RKO (cell line): ENCODE measurements around the gene CNBD2.
"Not testable (repeated sequence)": the region's sequence is repeated elsewhere in the genome, so short reads cannot be mapped to it uniquely, and the experiment has no call there.

Experiments used
- DNase-seq: peaks from one replicate; pipeline ENCODE4 v3.0.0-alpha.2; 2016; ENCODE audit warnings: low spot score

Gene CNBD2

DNA sequence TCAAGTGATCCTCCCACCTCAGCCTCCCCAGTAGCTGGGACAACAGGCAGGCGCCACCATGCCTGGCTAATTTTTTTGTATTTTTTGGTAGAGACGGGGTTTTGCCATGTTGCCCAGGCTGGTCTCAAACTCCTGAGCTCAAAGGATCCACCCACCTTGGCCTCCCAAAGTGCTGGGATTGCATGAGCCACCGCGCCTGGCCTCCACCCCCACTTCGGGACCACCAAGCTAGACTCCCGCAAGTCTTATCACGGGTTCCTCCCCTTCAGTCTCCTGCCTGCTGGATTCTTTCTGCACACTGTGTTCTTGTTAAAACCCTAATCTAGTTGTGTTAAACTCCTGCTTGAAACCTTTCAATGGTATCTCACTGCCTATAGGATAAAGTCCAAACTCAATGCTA is 57.7 kb downstream of the CNBD2 start:
- DNase-seq = not testable (repeated sequence)

DNA sequence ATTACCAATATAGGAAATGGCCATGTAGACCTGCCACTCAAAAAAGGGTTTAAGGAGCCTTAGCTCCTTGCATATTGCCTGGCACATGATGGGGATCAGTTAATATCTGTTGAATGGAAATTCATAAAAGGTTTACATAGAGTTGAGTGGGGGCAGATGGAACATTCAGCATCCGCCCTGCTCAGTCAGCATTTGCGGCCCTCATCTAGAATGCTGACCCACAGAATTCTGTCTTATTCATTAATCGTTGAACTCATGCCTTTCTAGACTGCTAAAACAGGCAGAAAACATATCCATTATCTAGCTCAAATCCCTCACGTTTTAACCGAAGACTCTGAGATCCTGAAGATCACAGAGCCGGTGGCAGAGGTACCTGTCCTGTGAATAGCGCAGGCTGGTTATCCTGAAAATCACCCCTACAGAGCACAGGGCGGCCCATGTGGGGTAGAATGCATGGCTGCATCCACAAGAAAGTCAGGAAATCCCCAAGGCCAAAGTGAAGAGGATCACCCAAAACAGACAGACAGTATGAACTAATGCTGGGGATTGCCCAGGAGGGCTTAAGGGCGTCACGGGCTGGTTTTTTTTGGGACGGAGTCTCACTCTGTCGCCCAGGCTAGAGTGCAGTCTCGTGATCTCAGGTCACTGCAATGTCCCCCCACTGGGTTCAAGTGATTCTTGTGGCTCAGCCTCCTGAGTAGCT is 59.9 kb downstream of the CNBD2 start:
- no peak for DNase-seq

DNA sequence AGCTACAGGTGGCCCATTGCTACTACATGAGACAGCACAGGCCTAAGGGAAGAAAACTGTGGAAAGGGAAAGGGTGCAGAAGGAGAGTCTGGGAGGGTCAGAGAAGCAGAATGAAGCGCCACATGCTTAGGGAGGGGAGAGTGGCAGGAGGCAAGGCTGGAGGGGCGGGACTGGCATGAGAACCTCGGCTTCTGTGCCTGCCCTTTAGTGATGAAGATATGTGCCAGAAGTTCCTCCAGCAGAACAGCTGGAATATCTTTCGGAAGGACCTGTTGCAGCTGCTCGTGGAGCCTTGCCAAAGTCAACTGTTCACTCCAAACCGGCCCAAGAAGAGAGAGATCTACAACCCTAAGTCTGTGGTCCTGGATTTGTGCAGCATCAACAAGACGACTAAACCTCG is 61.8 kb downstream of the CNBD2 start:
- DNase-seq = no peak

DNA sequence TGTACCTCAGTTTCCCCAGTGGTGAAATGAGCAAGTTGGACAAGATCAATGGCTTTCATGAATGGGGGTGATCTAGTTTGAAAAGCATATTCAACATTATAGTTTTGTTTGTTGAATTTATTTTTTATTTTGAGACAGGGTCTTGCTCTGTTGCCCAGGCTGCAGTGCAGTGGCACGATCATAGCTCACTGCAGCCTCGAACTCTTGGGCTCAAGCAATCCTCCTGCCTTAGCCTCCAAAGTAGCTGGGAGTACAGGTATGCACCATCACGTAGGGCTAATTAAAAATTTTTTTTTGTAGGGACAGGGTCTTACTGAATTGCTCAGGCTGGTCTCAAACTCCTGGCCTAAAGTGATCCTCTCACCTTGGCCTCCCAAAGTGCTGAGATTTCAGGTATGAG is 63.4 kb downstream of the CNBD2 start:
- no peak for DNase-seq

DNA sequence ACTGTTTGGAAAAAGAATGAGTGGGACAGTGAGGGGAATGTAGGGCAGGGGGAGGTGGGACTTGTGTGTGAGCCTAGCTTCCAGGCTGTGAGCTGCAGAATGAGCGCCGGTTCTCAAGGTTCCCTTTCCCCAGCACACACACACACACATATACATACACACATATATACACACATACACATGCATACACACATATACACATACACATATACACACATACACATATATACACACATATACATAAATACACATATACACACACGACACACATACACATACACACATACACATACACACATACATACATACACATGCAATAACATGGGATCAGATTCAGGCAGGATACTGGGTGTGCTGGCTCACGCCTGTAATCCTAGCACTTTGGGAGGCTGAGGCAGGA is 66.5 kb downstream of the CNBD2 start:
- no peak for DNase-seq

DNA sequence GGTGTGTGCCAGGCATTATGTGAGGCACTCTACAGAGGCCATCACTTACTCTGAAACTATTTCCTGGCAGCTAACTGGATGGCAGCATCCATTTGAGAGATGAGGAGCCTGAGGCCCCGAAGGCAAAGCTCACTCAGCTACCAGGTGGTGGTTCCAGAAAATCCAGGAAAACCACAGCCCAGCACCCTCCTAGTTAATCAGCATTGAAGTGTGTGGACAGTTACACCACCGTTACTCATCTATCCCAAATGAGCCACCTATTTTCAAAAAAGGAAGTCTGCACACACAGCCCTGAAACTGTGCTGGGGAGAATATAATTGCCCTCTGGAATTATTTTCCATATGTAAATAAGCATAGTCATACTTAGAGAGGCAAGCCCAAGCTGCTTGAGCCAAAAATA is 67.4 kb downstream of the CNBD2 start:
- DNase-seq = peak; percentile 42

DNA sequence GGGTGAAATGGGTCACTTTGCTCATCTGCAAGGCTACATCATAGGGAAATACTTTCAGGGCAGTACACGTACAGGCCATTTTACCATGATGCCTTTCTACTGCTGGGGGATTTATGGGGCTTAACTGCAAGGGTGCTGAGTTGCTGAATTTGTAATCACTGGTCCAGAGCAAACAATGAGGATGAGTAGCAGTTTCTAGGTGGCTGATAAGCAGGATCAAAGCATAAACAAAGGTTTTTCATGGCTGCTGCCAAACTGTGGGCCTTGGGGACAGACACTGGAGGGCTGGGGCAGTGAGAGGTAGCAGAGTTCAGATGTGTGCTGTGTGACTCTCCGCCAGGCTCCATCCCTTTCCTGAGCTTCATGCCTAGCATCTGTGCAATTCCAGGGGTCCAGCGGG is 68.3 kb downstream of the CNBD2 start:
- no peak for DNase-seq

DNA sequence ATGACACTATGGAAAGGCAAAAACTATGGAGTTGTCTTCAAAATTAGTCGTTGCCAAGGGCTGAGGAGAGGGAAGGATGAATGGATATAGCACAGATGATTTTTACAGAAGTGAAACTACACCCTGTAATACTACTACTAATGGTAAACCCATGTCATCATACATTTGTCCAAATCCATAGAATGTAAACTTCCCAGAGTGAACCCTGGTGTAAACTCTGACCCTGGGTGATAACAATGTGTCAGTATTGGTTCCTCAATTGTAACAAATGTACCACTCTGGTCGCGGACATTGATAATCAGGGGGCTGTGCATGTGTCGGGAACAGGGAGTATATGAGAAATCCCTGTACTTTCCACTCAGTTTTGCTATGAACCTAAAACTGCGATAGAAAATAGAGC is 72.2 kb downstream of the CNBD2 start:
- DNase-seq = no peak

DNA sequence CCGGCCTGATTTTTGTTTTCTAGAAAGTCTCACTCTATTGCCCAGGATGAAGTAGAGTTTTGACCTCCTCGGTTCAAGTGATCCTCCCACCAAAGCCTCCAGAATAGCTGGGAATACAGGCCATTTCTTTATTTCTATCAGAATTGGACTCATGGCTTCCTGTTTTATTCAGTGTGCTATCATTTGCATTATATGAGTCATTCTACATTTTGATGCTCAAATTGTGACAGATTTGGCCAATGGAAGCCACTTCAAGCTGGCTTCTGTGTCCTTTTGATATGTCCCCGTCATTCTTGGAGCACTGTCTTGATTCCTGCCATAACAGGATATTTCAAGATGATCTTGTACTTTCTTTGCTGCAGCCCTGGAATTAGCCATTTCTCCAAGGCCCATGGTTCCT is 75.1 kb downstream of the CNBD2 start:
- no peak for DNase-seq

DNA sequence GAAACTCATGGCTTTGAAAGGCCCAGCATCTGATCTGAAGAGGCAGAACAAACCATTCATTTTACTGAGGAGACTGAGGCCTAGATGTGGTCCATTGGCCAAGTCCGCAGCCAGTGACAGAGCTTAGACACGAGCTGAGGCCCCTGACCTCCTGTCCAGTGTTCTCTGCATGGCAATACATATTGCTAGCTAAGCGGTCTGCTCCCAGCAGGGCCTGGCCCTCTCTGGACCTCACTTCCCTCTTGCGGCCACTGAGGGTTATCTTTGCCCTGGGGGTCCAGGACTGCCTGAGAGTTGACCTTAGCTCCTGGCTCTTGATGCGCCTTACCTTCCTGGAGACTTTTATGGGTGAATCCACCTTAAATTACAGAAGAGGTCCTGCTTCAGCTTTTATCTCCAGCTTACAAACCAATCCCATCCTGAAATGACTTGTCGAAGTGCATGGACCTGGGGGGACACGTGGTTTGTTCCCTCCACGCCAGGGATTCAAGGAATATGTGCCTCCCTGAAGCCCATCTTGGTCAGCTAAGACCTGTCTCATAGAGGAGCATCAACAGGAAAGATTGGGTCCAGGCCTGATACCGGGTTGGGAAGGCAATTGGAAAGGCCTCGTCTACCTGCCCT is 75.6 kb downstream of the CNBD2 start:
- no peak for DNase-seq

DNA sequence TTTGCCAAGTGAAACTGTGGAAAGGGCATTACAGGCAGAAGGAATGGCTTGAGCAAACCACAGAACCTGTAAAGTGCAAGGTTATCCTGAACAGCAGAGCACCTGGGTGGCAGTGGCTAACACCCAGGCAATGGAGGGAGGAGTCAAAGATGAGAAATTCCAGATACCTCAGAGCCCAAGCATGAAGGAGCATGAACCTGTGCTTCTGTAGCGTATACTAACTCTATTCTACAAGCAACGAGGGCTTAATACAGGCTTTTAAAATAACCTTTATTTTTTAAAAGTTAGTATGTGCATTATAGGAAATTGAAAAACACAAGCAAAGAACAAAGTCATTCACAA is 77.0 kb downstream of the CNBD2 start:
- no peak for DNase-seq

DNA sequence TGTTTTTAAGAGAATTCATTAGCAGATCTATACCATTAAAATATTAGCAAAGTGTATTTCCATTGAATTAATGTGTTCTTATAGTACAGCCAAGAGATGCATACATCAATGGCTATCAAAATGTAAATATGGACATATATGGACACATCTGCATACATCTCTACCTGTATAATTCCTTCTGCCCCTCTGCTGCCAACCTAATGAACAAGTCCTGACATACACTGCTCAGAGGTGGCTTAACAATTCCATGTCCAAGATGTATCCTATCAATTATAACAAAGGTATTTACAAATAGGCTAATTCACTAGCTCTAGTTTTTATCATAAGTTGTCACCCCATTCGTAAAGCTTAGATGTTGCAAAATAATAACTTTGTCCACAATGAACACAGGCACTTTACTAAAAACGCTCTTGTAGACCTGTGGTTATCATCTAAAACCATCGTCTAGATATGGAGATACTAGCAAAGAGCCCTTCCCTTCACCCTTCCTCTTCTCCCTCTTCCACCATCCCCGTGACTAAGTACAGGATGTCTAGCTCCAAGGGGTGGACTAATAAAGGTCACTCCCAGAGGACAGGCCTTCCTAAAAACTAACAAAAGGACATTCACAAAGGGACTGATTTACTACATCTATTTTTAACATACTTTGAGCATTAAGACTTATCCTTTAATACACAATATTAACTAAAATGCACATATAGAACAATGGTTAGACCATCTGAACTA is 77.8 kb downstream of the CNBD2 start:
- DNase-seq = not testable (repeated sequence)

DNA sequence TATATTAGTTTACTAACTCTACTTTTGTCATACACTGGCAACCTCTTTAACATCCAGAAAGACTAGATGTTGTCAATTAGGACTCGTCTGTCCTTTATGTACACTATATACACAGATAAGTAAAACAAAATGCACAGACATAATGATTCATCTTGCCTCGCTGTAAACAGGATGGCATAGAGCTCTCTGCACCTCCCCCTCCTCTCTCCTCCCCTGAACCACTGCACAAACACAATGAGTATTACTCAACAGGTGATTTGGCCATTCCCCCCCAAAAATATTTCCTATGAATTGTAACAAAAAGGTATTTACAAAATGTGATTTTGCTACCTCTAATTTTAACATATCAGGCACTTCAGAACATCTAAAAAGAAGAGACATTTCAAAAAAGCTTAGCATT is 81.0 kb downstream of the CNBD2 start:
- DNase-seq = peak; percentile 66

DNA sequence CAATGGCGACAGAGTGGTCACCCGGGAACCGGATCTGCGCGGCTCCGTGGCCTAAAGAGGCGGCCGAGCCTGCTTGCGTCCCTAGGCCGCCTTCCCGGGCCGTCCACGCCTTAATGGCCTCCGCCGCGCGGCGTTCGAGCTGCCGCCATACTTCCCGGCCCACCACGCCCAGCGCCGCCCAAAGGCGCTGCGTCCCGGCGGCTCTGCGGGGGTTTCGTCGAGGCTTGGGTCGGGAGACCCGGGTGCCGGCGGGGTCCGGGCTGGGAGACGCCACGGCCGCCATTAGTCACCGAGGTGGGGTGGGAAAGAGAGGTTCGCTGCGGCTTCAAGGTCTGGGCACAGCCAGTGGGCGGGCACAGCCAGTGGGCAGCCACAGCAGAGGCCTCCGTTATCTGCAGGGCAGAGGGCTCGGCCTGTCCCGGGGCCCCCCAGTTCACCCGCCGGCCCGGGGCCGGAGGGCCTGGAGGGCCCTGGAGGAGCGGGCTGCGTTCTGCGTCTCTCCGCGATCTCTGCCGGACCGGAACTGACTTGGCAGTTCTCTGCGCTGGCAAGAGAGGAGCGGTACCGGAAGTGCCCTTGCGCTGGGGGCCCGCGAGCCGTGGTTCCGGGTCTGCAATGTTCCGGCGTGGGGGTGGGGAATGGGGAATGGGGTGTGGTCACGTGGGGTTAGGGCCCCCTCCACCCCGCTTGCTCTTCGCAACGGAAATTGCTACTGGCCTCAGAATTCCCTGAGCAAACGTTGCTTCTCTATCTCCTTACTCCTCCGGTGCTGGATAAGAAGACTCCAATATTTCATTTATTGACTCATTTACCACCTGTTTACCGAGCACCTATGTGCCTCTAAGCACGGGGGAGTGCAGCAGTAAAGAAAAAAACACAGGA is 82.3 kb downstream of the CNBD2 start:
- peak; percentile 94 for DNase-seq

DNA sequence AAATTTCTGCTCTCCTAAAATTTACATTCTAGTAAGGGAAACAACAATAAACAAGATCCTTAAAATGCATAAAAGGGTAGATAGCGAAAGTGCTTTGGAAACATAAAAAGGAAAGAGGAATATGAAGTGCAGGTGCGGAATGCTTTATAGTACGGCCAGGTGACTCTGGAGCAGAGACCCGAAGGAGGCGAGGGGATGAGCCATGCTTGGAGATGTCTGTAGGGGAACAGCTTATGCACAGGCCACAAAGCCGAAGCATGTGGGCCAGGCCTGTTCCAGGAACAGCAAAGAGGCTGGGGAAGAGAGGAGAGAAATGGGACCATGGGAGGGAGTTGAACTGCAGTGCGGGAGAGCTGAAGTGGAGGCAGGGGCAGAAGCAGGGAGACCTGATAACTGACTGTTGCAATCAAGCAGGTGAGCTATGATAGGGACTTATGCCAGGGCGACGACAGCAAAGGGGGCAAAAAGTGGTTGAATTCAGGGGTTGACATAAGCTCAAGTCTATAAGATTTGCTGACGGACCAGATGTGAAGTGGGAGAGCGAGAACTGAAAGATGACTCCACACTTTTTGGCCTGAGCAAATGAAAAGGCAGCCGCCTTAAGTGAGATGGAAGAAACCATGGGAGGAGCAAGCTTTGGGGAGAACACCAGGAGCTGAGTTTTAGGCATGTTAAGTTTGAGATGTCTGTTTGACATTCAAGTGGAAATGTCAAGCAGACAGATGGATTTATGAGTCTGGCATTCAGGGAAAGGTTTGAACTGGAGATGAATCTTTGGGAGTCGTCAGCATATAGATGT is 83.1 kb downstream of the CNBD2 start:
- no peak for DNase-seq

DNA sequence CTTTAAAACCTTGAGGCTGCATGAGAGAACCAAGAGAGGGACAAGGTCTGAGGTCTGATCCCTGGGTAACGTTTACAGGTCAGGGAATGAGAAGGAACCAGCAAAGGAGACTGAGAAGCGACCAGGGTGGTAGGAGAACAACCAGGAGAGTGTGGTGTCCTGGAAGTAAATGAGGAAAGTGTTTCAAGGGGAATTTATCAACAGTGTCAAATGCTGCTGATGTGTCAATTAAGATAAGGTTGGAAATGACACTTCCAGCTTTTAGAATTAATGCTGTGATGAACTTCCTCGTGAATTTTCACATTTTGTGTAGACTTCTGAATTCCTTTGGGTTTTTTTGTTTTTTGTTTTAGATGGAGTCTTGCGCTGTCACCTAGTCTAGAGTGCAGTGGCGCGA is 83.7 kb downstream of the CNBD2 start:
- DNase-seq = no peak

DNA sequence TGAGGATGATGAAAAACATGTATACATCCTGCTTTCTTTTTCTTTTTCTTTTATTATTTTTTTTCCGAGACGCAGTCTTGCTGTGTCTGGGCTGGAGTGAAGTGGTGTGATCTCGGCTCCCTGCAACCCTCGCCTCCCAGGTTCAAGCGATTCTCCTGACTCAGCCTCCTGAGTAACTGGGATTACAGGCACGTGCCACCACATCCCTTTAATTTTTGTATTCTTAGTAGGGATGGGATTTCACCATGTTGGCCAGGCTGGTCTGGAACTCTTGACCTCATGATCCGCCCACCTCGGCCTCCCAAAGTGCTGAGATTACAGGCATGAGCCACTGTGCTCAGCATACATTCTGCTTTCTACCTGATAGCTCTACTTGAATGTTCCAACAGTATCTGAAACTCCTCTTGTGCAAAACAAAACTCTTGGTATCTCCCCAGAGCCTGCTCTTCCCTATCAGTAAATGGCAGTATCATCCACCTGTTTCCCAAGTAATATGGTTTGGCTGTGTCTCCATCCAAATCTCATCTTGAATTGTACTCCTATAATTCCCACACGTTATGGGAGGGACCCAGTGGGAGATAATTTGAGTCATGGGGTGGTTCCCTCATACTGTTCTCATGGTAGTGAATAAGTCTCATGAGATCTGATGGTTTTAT is 85.6 kb downstream of the CNBD2 start:
- not testable (repeated sequence) for DNase-seq

DNA sequence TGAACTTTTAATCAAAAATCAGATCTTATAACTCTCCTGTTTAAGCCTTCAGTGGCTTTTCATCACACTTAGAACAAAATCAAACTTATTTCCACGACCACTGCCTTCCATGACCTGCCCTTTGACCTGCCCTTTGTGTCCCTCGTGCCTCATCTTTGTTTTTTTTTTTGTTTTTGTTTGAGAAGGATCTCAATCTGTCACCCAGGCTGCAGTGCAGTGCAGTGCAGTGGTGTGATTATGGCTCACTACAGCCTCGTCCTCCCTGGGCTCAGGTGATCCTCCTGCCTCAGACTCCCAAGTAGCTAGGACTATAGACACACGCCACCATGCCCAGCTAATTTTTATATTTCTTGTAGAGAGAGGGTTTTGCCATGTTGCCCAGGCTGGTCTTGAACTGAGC is 86.8 kb downstream of the CNBD2 start:
- DNase-seq = no peak

DNA sequence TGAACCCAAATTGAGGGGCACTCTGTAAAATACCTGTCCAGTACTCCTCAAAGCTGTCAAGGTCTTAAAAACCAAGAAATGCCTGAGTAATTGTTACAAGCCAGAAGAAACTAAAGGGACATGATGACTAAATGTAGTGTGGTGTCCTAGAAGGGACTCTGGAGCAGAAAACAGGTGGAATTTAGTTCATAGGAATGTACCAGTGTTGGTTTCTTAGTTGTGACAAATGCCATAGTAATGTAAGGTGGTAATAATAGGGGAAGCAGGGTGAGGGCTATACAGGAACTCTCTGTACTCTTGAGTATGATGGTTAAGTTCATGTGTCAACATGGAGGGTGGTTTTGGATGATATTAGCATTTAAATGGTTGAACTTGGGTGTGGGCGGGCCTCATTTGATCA is 92.3 kb downstream of the CNBD2 start:
- no peak for DNase-seq

DNA sequence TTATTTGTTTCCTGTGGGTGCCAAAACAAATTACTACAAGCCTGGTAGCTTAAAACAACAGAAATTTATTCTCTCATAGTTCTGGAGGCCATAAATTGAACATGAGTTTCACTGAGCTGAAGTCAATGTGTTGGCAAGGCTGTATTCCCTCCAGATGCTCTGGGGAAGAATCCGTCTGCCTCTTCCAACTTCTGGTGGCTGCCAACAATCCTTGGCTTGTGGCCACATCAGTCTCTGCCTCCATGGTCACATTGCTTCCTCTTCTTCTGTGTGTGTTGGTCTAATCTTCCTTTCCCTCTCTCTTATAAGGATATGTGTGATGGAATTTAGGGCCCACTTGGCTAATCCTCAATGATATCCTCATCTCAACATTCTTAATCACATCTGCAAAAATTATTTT is 93.4 kb downstream of the CNBD2 start:
- no peak for DNase-seq

DNA sequence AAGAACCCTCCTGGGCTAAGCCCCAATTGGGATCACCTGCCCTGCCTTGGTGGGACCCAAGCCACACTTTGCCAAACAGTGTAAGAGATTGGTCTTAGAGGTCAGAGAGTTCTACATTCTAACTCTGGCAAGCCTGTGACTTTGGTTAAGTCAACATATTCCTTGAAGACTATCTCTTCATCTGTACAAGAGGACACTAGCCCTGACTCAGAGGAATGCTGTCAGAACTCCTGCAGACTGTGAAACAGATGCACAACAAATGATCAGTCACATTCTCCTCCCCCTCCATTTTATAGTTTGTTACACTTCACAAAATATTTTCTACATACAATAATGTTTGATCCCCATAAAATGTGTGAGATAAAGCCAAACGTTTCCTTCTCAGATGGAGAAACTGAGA is 94.4 kb downstream of the CNBD2 start:
- peak; percentile 41 for DNase-seq
